Right renal cortex interstitium (tissue), 3 donors: Measurements from ENCODE around the gene PDPK1. TPM values are rescaled to one million over a fixed set of nuclear protein-coding genes. Genes with fewer than 3 reads are reported as not detected.
A peak's percentile ranks its signal among the peaks of the same experiment; 100 is the strongest.
"Not testable (repeated sequence)": the region's sequence is repeated elsewhere in the genome, so short reads cannot be mapped to it uniquely, and the experiment has no call there.

Experiments used
- DNase-seq, 3 donors: peaks; one replicate each; pipeline ENCODE4 v3.0.0-alpha.2; 2013; ENCODE audit warnings: low read depth in 3 of 3, low spot score in 2 of 3
- polyA plus RNA-seq, 3 donors: library from polyadenylated mRNA; unstranded; fragments of 120-200 nt; gene quantifications; one replicate each; pipeline ENCODE4 v1.2.1, GENCODE V29; 2013; ENCODE audit not compliant: insufficient read length in 3 of 3

PDPK1 gene
- polyA plus RNA-seq, 3 donors: 49.6 to 60.8 (median 51.2) TPM

GRCh38 chr16:2520784-2521531, 16.9 kb upstream of the PDPK1 start:
- DNase-seq: no peak

GRCh38 chr16:2523801-2524231, 14.0 kb upstream of the PDPK1 start:
- DNase-seq: no peak

GRCh38 chr16:2524339-2524938, 13.4 kb upstream of the PDPK1 start:
- DNase-seq: no peak

GRCh38 chr16:2526135-2526534, 11.7 kb upstream of the PDPK1 start:
- DNase-seq: no peak

GRCh38 chr16:2527071-2527783, 10.6 kb upstream of the PDPK1 start:
- no peak for DNase-seq

- DNase-seq: no peak
Measured at GRCh38 chr16:2527784-2528100, 10.1 kb upstream of the PDPK1 start.

GRCh38 chr16:2528161-2529060, 9.4 kb upstream of the PDPK1 start:
- DNase-seq: no peak

GRCh38 chr16:2529061-2529931, 8.5 kb upstream of the PDPK1 start:
- DNase-seq: no peak

- DNase-seq: no peak
Measured at GRCh38 chr16:2529961-2530628, 7.7 kb upstream of the PDPK1 start.

- no peak for DNase-seq
Measured at GRCh38 chr16:2530629-2531318, 7.0 kb upstream of the PDPK1 start.

GRCh38 chr16:2531371-2531695, 6.5 kb upstream of the PDPK1 start, which contains the start of gene CEMP1:
Gene CEMP1 (minus strand): TSS chr16:2531408. CDS start chr16:2531073, 335 bp downstream.
- no peak for DNase-seq

- peak; percentile 83 to 94 (median 87) for DNase-seq
Measured at GRCh38 chr16:2531696-2532493, 5.9 kb upstream of the PDPK1 start.

- no peak for DNase-seq
Measured at GRCh38 chr16:2532494-2533141, 5.2 kb upstream of the PDPK1 start.

GRCh38 chr16:2533142-2533755, 4.6 kb upstream of the PDPK1 start:
- DNase-seq: not testable (repeated sequence)

GRCh38 chr16:2533912-2534311, 3.9 kb upstream of the PDPK1 start:
- no peak for DNase-seq

GRCh38 chr16:2534335-2534734, 3.5 kb upstream of the PDPK1 start:
- DNase-seq: not testable (repeated sequence)

- no peak for DNase-seq
Measured at GRCh38 chr16:2535625-2536013, 2.2 kb upstream of the PDPK1 start.
